ENCODE measurements around the gene ABHD2.

Gene ABHD2

GRCh38 chr15:89171136-89172072 is 83.1 kb downstream of the ABHD2 start:
- no peak for DNase-seq

- DNase-seq, result no peak
These were observed 84.7 kb downstream of the ABHD2 start for GRCh38 chr15:89172921-89173320.

- DNase-seq, result no peak
These were observed 86.2 kb downstream of the ABHD2 start for GRCh38 chr15:89174476-89174875.

- DNase-seq, result no peak
These were observed 87.4 kb downstream of the ABHD2 start for GRCh38 chr15:89175617-89176191.

GRCh38 chr15:89177116-89177515 is 88.9 kb downstream of the ABHD2 start:
- DNase-seq, result no peak

- no peak for DNase-seq
These were observed 89.5 kb downstream of the ABHD2 start for GRCh38 chr15:89177633-89178306.

- no peak for DNase-seq
These were observed 90.2 kb downstream of the ABHD2 start for GRCh38 chr15:89178307-89178977.

GRCh38 chr15:89179966-89180875 is 92.0 kb downstream of the ABHD2 start:
- no peak for DNase-seq

GRCh38 chr15:89184357-89184756 is 96.1 kb downstream of the ABHD2 start:
- no peak for DNase-seq

GRCh38 chr15:89184886-89185526 is 96.8 kb downstream of the ABHD2 start:
- DNase-seq, result no peak

- DNase-seq, result no peak
These were observed 98.5 kb downstream of the ABHD2 start for GRCh38 chr15:89186803-89187202.

GRCh38 chr15:89187301-89187985 is 99.2 kb downstream of the ABHD2 start:
- DNase-seq, result no peak

GRCh38 chr15:89187986-89188514 is 99.8 kb downstream of the ABHD2 start:
- no peak for DNase-seq

GRCh38 chr15:89192136-89192535 is 103.9 kb downstream of the ABHD2 start:
- no peak for DNase-seq

GRCh38 chr15:89192766-89193165 is 104.5 kb downstream of the ABHD2 start:
- DNase-seq, result no peak

GRCh38 chr15:89194608-89195007 is 106.4 kb downstream of the ABHD2 start:
- no peak for DNase-seq

GRCh38 chr15:89195836-89196235 is 107.6 kb downstream of the ABHD2 start:
- no peak for DNase-seq

GRCh38 chr15:89196241-89196640 is 108.0 kb downstream of the ABHD2 start:
- DNase-seq, result no peak

GRCh38 chr15:89196994-89197393 is 108.7 kb downstream of the ABHD2 start:
- no peak for DNase-seq

GRCh38 chr15:89197503-89197971 is 109.3 kb downstream of the ABHD2 start:
- no peak for DNase-seq

- DNase-seq, result no peak
These were observed 109.9 kb downstream of the ABHD2 start for GRCh38 chr15:89198196-89198595.

All from NCI-H1436 treated with DMSO at 0.1 percent for 48 hours (cell line).